Transverse colon (tissue), 3 donors: ENCODE results near the gene XYLT1.

Experiments
- POLR2A ChIP-seq: fragments of 450-650 bp; IDR thresholded peaks from one replicate; pipeline ENCODE4 v1.6.1; 2016; ENCODE audit warnings: antibody characterized with exemption, mild to moderate bottlenecking, moderate library complexity
- POLR2AphosphoS5 ChIP-seq, 3 donors: sonication (generic); formaldehyde crosslinking; IDR thresholded peaks; one replicate each; pipeline ENCODE4 v1.6.1; 2016; ENCODE audit warnings: antibody characterized with exemption in 3 of 3

DNA sequence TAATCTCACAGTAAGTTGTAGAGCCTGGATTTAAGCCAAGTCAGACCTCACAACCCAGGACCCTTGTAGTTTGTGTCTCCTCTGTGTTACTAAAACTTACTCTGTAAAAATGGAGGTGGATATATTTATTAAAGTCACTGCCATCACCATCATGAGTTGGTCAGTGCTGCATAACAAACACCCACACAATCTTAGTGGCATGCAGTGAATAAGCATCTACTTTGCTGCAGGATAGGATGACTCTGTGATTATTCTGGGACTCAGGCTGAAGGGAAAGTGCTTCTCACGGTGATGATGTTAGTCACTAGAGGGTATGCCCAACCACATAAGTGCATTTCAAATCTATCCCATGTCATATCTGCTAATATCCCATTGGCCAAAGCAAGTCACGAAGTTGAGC lies 398.7 kb downstream of the XYLT1 start:
- TF ChIP-seq POLR2AphosphoS5 (IDR thresholded peaks at IDR 0.05) (no peak), POLR2A (no peak)
